ENCODE results near the gene PPP2R3A.
"Not testable (repeated sequence)": the region's sequence is repeated elsewhere in the genome, so short reads cannot be mapped to it uniquely, and the experiment has no call there.

The PPP2R3A gene

DNA sequence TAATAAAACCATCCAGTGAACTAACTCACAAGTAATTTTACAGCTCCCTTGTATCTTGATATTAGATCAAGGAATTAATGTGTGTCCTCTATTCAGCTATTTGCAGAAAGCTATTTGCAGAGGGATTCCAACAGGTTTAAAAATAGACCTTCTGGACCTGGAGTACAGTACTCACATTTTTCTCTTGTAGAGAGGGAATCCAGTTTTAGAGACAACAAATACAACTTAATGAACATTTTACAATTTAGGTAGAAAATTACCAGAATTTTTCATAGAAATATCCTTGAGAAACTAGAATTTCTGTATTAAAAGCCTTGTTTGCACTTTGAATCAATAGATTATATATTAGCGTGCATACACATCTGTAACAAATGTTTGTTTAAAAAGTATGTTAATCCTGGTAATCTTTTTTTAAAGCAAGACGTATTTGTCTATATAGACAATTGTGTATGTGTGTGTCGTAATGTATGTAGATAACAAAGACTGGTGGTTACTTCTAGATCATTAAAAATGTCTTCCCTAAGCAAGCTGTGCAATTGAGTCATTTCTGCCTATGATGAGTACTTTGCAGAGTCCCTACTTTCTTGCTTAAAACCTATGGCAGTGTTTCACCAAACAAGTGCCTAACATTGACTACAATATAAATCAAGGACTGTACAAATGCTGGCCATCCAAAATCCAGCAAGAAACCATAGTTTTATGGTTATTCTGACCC lies 57.9 kb downstream of the PPP2R3A start:
- DNase-seq: no peak

DNA sequence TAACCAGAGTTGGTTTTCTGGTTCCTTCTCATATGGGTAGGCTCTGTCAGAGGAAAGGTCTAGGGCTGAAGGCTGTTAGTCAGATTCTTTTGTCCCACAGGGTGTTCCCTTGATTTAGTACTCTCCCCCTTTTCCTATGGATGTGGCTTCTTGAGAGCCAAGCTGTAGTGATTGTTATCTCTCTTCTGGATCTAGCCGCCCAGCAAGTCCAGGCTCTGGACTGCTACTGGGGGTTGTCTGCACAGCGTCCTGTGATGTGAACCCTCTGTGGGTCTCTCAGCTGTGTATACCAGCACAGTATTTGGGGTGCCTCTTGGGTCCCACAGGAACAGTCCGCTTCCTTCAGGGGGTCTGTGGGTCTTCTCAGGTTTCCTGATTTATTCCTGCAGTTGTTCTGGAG lies 70.8 kb downstream of the PPP2R3A start:
- DNase-seq: peak; percentile 69

DNA sequence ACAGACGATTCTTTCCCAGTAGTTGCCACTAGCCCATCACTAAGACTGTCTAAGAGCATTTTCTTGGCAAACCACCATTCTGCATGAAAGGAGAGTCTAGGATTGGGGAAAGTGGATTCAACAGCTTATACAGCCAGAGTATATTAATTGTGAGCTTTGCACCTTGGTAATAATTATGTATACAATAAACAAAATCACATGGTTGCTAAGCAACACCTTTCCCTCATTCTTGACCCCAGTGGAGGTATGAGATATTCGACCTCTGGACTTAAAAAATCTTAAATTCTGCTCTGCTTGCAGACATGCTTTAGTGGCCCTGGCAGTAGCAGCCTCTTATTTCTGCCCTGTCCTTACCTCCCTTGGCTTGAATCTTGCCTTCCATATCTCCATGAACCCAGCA lies 73.1 kb downstream of the PPP2R3A start:
- no peak for DNase-seq

DNA sequence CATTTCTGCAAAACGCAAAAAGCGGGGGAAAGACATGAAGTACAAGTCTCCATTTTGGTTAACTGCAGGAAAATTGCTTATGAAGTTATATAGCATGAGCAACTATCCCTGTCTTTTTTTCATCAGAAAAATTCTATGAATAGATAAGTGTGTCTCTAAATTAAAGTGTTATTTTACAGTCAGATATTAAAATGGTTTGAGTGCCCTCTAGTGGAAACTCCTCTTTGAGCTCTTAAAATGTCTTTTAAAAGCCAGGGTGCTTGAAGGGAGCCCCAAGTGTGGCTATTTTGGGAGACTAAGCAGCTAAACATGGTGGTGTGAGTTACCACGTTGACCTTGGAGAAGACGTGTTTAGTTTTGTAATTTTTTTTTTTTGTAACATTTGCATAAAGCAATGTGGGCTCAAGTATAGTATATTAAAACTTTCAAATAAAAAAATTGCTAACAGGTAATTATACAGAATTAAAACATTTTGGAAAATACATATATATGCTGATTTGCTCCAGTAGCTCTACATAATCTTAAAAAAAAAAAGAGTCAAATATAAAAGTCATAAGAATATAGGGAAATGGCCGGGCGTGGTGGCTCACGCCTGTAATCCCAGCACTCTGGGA lies 77.2 kb downstream of the PPP2R3A start:
- DNase-seq: no peak

DNA sequence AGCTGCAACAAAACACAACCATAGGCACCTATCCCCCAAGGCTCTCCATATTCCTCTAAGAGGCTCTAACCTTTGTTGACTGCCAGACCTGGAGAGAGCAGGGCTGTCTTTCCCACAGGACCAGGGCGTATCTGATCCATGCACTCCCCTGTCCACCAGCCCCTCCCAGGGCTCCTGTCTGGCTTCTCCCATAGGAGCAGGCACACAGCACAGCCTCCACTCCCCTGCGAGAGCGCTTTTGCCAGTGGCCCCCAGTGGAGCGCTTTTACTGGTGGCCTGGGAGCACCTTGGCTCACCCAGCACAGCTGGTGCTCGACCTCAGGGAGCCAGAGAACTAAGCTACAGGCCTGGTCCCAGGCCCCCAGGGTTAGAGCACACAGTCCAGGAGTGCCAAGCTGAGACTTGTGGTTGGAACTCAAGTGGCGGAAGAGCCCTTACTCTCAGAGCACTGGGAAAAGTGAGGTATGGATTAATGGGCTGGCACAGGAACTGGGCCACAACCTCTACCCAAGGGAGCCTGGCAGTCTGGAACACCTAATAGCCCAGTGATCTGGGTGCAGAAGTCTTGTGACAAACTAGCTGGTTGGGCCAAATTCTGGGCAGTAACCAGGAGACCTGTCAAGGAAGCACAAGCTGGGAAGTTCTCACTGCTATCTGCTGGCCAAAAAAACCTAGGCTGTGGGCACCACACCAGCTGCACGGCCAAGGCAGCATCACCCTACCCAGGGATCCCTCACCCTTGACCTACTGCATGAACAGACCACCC lies 79.6 kb downstream of the PPP2R3A start:
- DNase-seq: no peak

DNA sequence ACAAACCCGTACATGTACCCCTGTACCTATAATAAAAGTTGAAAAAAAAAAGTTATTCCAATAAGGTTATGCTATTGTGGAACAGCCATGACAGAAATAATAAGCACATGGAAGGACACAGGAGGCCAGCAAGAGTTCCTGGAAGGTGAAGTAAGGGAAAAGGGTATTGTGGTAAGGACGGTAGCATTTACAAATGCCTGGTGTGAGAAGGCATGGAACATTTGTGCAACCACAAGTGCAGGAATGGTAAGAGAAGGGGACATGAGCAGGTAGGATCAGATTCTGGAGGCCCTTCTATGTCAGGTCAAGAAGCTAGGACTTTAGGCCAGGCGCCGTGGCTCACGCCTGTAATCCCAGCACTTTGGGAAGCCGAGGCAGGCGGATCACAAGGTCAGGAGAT lies 82.5 kb downstream of the PPP2R3A start:
- DNase-seq: no peak

DNA sequence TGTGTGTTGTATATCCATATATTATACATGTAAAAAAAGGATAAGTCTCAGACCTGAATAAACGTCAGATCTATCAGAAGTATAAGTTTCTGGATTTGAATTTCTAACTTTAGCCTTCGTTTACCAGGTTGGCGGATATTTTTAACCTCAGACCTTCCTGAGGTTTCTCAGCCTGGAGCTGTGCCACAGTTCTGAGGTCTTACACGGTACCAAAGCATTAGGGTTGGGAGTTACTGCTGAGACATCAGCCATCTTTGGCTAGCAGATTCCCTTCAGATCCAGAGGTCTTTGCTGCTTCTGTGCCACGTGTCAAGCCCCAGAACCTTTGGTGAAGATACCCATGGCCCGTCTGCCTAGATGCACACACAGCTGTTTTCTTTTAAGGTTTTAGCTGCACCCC lies 84.7 kb downstream of the PPP2R3A start:
- no peak for DNase-seq

DNA sequence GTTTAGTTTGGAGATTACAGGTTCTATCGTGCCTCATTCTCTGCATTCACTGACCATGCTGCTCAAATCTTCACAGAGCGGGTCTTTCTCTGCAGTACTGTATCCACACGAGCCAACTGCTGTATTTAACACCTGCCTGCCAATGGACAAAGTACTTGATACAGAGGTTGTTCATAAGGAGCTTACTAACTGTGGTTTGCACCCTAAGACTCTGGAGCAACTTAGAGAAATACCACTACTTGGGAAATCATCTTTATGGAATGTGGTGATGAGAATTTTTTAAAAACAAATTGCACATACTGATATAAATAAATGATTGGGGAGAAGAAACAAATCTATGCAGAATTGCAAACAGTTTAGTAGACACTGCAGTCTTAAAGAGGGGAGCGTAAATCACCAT lies 90.0 kb downstream of the PPP2R3A start:
- DNase-seq: no peak

DNA sequence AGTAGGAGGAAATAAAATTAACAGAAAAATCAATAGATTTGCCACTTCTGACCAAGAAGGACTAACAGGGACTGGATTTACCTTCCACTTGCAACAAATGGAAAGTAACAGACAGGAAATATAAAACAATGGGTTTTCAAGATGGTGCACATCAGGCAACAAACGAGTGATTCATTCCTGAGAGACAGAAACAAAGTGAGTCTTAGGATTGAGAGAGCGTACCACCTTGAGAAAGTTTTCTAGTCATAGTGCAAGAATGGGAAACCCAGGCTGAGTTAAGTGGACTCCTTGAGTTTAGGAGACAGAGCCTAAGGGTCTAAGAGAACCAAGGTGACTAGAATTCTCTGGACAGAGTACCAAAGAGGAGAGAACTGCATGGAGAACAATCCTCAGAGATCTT lies 101.7 kb downstream of the PPP2R3A start:
- no peak for DNase-seq

DNA sequence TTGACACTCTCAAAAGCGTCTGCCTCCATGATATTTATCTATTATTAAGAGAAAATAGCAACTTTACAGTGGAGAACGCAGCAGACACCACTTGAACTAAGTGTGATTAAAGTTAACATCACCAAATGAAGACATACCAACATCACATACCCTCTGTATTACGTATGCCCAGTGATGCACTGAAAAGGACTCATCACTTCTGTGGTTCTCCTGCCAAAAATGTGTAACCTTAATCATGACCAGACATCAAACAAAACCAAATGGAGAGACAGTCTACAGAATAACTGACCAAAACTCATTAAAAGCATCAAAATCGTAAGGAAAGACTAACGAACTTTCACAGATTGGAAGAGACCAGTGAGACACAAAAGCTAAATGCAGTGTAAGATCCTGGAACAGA lies 103.2 kb downstream of the PPP2R3A start:
- no peak for DNase-seq

DNA sequence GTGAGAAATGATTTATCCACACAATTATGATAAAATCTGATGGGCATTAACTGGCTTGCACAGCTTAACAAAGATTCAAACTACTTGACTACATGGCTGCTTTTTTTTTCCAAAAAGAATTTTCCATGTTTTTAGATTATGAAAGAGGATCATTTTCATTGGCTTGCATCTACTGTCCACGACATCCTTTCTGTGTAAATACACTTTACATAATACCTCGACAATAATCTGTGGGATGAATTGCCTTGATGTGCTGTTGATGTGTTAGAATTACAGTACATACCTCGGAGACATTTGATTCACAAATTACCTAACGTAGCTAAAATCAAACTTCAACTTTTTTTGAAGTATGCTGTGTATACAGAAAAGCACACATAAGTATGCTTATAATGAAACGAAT lies 104.4 kb downstream of the PPP2R3A start:
- DNase-seq: no peak

DNA sequence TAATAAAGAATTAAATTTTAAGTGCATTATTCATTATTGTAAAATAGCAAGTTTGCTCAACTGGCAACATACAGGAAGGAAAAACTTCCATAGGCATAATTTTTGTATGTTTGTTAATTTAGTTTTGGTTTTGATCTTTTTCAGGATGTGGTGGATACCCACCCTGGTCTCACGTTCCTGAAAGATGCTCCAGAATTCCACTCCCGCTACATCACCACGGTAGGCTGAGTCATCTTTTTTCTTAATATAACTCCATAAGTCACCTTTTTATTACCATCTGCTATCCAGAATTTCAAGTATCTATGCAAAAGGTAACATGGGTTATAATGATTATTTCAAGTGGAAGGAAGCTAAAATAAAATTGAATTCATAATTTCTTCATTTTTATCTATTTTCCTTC lies 104.8 kb downstream of the PPP2R3A start:
- no peak for DNase-seq

DNA sequence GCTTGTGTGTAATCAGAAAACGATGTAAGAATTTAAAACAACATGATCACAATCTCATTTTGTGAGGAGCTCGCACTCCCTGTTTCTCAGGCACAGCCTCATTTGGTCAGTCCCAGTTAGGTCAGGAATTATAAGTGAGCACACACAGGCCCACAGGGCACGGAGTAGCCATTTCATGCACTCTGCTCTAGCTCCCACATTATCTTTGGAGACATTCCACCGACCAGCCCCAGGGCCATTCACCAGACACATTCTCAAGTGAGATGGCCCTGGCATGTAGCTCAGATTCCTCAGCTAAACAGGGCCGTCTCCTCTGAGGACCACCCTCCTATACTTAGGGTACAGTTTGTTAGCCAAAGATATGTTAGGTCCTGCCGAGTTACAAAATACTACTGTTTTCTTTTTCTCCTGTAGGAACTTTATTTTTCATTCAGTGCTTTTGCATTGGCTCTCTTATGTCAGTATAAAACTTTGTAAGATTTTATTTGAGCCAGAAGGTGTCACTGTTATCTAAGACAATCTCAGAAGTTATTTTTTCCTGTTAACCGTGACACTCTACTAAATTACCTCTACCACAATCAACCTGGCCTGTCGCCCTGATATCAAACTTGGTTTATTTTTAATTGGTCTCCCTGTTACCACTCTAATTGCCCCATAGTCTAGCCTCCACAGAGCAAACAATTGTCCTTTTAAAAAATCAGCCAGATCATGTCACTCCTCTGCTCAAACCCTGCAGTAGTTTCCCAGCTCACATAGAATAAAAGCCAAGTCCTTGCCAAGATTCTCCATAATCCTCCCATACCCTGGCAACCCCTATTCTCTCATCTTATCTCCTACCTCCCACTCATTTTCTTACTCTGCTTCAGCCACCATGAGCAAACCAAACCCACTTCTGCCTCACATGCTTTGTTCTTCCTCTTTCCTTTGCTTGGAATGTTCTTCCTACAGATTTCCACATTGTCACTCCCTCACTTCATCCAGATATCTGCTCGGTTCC lies 105.7 kb downstream of the PPP2R3A start:
- DNase-seq: peak; percentile 98

DNA sequence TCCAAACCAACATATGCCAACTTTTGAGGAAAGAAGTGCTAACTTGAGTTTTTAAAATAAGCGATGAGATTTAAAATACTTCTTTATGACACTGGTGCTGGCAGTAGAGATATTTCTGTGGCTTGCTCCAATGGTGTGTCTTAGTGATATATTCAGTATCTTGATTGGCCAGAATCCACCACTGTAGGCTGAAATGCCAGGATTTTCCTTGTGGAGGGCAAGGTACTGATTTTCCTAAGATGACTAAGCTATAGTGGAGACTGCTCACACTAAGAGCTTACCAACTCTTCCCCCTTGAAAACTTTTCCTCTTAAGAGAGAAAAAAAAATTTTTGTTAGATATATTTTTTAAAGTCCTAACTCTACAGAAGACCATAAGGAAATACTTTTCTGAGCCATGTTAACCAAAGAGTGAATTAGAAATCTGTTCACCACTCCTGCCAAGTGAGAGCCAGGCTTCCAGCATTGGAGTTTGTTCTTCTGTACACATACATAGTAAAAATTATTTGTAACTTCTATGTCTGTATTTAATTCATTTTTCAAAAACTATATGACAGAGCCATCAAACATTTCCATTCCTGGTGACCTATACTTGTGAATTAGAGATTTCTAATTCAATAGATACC lies 109.1 kb downstream of the PPP2R3A start:
- DNase-seq: no peak

DNA sequence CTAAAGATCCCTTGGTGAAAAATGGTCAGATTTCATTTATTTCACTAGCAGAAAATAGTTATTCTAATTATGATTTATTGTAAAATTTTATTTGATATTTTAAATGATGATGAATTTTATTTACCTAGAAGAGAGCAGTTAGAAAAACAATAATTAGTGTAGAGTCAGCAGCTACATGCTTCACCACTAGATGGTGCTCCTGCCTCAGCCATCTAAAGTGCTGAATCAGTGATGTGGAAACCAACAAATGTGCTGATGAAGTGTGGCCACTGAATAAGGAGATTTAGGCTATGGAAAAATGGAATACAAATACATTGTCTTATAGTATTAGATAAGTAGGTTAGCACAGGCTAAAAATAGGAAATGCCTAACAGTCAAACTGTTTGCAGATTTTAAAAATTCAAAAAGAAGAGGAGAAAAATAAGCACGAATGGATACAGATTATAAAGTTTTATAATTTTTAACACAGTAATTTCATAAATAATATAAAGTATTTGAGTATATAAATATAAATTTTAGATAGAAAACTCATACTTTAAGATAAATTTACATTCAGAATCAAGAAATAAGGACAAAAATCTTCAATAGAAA lies 109.8 kb downstream of the PPP2R3A start:
- DNase-seq: peak; percentile 67

DNA sequence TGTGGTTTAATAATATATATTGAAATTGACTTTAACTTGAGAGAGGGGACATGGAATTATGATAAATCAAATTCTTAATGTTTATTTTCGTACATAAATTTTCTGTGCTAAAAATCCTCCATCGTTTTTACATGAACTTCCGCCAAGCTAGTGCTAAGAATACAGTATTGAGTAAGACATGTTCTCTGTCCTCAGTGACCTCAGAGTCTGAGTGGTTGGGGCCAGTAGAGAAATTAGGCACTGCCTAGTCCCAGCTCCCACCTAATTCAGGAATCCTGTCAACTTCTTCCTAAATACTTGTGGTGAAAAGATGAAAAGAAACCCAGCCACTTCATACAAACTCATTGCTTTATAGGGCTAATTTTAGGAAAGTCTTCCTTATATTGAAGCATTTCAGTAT lies 110.3 kb downstream of the PPP2R3A start:
- no peak for DNase-seq

DNA sequence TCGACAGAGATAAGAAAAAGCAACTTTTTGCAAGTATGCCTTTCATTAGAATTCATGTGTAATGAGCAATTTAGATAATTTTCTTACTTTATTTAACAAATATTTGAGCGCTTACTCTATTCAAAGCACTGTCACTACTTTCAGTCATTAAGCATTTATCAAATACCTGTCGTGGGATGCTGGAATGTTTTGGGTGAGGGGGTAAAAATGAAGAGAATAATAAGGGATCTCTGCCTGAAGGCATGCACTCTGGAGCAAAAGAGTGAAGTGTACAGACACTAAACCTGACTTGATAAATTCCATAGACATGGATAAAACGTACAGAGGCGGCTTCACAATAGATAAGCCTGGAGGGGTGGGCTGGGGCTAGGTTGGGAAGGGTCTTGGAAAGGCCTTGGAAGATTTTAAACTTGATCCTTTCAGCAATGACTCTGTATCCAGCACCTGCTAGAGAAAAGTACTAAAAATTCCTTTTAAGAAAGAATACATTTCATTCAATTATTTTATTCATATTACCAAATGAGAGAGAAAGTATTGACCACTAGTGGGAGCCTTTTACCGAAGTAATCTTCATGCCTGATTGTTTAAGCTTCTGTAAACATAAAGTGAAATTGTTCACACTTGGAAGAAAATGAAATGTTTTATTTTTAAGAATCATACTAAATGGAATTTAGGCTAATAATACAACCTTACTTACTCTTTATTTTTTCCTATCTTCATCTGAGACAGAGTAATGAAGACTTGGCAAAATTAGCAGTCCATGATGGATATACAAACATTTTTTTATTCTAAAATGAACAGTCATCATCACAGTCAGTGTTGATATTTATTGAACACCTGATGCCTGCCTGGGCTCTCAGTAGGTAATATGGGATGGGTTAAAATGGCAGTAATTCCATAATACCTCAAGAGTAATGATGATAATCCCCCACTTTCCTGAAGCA lies 113.2 kb downstream of the PPP2R3A start:
- DNase-seq: no peak

DNA sequence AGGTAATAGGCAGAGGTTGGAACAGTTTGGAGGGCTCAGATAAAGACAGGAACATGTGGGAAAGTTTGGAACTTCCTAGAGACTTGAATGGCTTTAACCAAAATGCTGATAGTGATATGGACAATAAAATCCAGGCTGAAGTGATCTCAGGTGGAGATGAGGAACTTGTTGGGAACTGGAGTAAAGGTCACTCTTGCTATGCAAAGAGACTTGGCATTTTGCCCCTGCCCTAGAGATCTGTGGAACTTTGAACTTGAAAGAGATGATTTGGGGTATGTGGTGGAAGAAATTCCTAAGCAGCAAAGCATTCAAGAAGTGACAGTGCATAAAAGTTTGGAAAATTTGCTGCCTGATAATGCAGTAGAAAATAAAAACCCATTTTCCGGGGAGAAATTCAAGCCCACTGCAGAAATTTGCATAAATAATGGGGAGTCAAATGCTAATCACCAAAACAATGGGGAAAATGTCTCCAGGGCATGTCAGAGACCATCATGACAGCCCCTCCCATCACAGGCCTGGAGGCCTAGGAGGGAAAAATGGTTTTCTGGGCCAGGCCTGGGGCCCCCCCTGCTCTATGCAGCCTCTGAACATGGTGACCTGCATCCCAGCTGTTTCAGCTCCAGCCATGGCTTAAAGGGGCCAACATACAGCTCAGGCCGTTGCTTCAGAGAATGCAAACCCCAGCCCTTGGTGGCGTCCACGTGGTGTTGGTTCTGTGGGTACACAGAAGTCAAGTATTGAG lies 118.3 kb downstream of the PPP2R3A start:
- not testable (repeated sequence) for DNase-seq

DNA sequence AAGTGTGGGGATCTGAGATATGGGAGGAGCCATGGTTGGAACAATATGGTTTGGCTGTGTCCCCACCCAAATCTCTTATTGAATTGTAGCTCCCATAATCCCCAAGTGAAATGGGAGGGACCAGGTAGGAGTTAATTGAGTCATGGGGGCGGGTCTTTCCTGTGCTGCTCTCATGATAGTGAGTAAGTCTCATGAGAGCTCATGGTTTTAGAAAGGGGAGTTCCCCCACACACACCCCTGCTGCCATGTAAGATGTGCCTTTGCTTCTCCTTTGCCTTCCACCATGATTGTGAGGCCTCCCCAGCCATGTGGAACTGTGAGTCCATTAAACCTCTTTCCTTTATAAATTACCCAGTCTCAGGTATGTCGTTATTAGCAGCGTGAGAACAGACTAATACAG lies 119.5 kb downstream of the PPP2R3A start:
- DNase-seq: not testable (repeated sequence)

DNA sequence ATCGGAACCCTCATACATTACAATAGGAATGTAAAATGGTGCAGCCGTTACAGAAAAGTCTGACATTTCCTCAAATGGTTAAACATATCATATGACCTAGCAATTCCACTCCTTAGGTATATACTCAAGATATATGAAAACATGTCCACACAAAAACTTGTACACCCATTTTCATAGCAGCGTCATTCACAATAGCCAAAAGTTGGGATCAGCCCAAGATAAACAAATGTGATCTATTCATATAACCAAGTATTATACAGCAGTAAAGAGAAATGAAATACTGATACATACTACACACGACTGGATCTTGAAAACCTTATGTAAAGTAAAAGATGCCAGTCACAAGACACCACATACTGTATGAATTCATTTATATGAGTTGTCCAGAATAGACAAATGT lies 128.2 kb downstream of the PPP2R3A start:
- no peak for DNase-seq

Measured in islet precursor cell (in vitro differentiated cells).